ENCODE measurements around the gene DSG2.

GRCh38 chr18:31503011-31503410, 5.0 kb downstream of the DSG2 start:
- TF ChIP-seq POLR2AphosphoS5 (IDR thresholded peaks at IDR 0.05; ENCODE audit: low read depth, low read length) (no peak), SIN3A (IDR thresholded peaks at IDR 0.05; ENCODE audit: borderline replicate concordance, insufficient read depth, low read length) (no peak), TAF1 (IDR thresholded peaks at IDR 0.05; ENCODE audit: borderline replicate concordance, insufficient read depth, low read length) (no peak)
